Keratinocyte (primary cell): ENCODE measurements around the gene PSMD6. TPM values are rescaled to one million over a fixed set of nuclear protein-coding genes. Genes with fewer than 3 reads are reported as not detected.

Source experiments
- DNase-seq: peaks from one replicate; pipeline ENCODE4 v3.0.0-alpha.2; 2011; ENCODE audit warnings: low read depth, missing footprints, low spot score
- FAIRE-seq: peaks from 2 replicates; lab custom pipeline; 2011; peaks lifted over from hg19 to GRCh38; lab: Jason Lieb, UNC
- H2AFZ ChIP-seq: 2 replicates; pipeline ENCODE4 v1.6.0; 2012; ENCODE audit warnings: low read length, control low read depth, inconsistent platforms; ENCODE audit not compliant: control insufficient read depth
- H3K27ac ChIP-seq: 2 replicates; pipeline ENCODE4 v1.5.1; 2011; ENCODE audit warnings: low read length; ENCODE audit not compliant: control insufficient read depth, insufficient read depth
- H3K27me3 ChIP-seq: 3 replicates; pipeline ENCODE4 v1.6.0; 2011; ENCODE audit warnings: low read length; ENCODE audit not compliant: control insufficient read depth, insufficient read depth; ENCODE audit errors: extremely low read depth
- H3K36me3 ChIP-seq, 2 experiments: 2 replicates in 1 of 2; 3 replicates in 1 of 2; pipeline ENCODE4 v1.5.1; 2011; ENCODE audit warnings: low read length in 2 of 2, mild to moderate bottlenecking in 1 of 2; ENCODE audit not compliant: control insufficient read depth in 2 of 2, insufficient read depth in 2 of 2; ENCODE audit errors: extremely low read depth in 1 of 2
- H3K4me1 ChIP-seq: 3 replicates; pipeline ENCODE4 v1.5.1; 2011; ENCODE audit warnings: low read length; ENCODE audit not compliant: control insufficient read depth, insufficient read depth; ENCODE audit errors: extremely low read depth
- H3K4me2 ChIP-seq: 3 replicates; pipeline ENCODE4 v1.6.0; 2011; ENCODE audit warnings: low read depth, low read length; ENCODE audit not compliant: control insufficient read depth, insufficient read depth; ENCODE audit errors: extremely low read depth
- H3K4me3 ChIP-seq, 3 experiments: fragments of 200-600 bp in 1 of 3; sonication (generic) in 1 of 3; 2 replicates in 2 of 3; 3 replicates in 1 of 3; pipeline ENCODE4 v1.5.1; 2011 to 2016; ENCODE audit warnings: low read length in 3 of 3, mild to moderate bottlenecking in 3 of 3, control low read depth in 2 of 3, inconsistent platforms in 1 of 3, low read depth in 1 of 3, mixed read lengths in 1 of 3, mixed run types in 1 of 3, moderate library complexity in 1 of 3; ENCODE audit not compliant: control insufficient read depth in 2 of 3, insufficient read depth in 2 of 3; ENCODE audit errors: extremely low read depth in 1 of 3
- H3K79me2 ChIP-seq: 2 replicates; pipeline ENCODE4 v1.6.0; 2012; ENCODE audit warnings: low read length; ENCODE audit not compliant: control insufficient read depth, insufficient read depth
- H3K9ac ChIP-seq: 3 replicates; pipeline ENCODE4 v1.6.0; 2011; ENCODE audit warnings: low read length; ENCODE audit not compliant: control insufficient read depth, insufficient read depth; ENCODE audit errors: extremely low read depth
- H3K9me1 ChIP-seq: 3 replicates; pipeline ENCODE4 v1.6.0; 2011; ENCODE audit warnings: low read length; ENCODE audit not compliant: control insufficient read depth, insufficient read depth; ENCODE audit errors: extremely low read depth
- H3K9me3 ChIP-seq: 2 replicates; pipeline ENCODE4 v1.5.1; 2012; ENCODE audit warnings: low read depth, low read length; ENCODE audit not compliant: control insufficient read depth
- H4K20me1 ChIP-seq: 3 replicates; pipeline ENCODE4 v1.6.0; 2011; ENCODE audit warnings: low read length; ENCODE audit not compliant: control insufficient read depth, insufficient read depth; ENCODE audit errors: extremely low read depth
- EZH2 ChIP-seq: IDR thresholded peaks from one replicate; pipeline ENCODE4 v1.6.1; 2012; ENCODE audit warnings: inconsistent platforms, mild to moderate bottlenecking, low read length, moderate library complexity
- dilution Hi-C: fragments of 300-500 bp; cut with MboI; formaldehyde crosslinking; loops from one replicate; pipeline ENCODE4 v1.7.0; 2020; ENCODE audit warnings: low sequenced_read_pairs; ENCODE audit not compliant: extremely low pct_ligation_motif_present
- polyA plus RNA-seq, 5 experiments: library from polyadenylated mRNA; depleted of rRNA in 3 of 5; stranded (reverse) in 3 of 5; stranded (forward) in 1 of 5; unstranded in 1 of 5; fragments of >200 nt; gene quantifications; 1 replicate in 1 of 5; 2 replicates in 3 of 5; 3 replicates in 1 of 5; pipeline versions ENCODE4 v1.2.1 to v1.2.3, GENCODE V29; 2011 to 2012; ENCODE audit warnings: missing spikeins in 2 of 5, low read depth in 1 of 5, low replicate concordance in 1 of 5
- TF ChIP-seq, protein P1 (sequence below), 3 experiments: IDR thresholded peaks in 1 of 3; conservative IDR thresholded peaks in 1 of 3; optimal IDR thresholded peaks in 1 of 3; 2 replicates in 2 of 3; 3 replicates in 1 of 3; pipeline versions ENCODE3 to v1.5.1; 2011; ENCODE audit warnings: low read length in 3 of 3, mild to moderate bottlenecking in 3 of 3, moderate library complexity in 2 of 3, control low read depth in 1 of 3, inconsistent platforms in 1 of 3; ENCODE audit not compliant: insufficient read depth in 2 of 3; ENCODE audit errors: extremely low read depth in 1 of 3

Gene PSMD6
- polyA plus RNA-seq, 1 donor (not counting 4 experiments of a cell fraction or from before 2014, with no cell fraction given), result 100 TPM

GRCh38 chr3:63998852-63999754, 24.2 kb downstream of the PSMD6 start:
- H3K4me2 ChIP-seq, result no peak overlapping the region
- H3K9ac ChIP-seq, result no peak overlapping the region
- no peak overlapping the region for H3K4me3 ChIP-seq
- no peak for FAIRE-seq
- no peak for DNase-seq
- no peaks in the 10 kb centered on the region for H3K79me2 ChIP-seq
- no peak overlapping the region for H3K27ac ChIP-seq
- peaks cover 29 to 37% of the 10 kb centered on the region in 2 experiments for H3K36me3 ChIP-seq
- H3K4me1 ChIP-seq, result no peaks in the 10 kb centered on the region
- no peak overlapping the region for H2AFZ ChIP-seq
- dilution Hi-C loops, result no loop called here
- no peaks in the 10 kb centered on the region for H3K27me3 ChIP-seq
- H4K20me1 ChIP-seq, result no peaks in the 10 kb centered on the region
- no peaks in the 10 kb centered on the region for H3K9me1 ChIP-seq
- H3K9me3 ChIP-seq, result no peaks in the 10 kb centered on the region
- TF ChIP-seq, protein P1, sequence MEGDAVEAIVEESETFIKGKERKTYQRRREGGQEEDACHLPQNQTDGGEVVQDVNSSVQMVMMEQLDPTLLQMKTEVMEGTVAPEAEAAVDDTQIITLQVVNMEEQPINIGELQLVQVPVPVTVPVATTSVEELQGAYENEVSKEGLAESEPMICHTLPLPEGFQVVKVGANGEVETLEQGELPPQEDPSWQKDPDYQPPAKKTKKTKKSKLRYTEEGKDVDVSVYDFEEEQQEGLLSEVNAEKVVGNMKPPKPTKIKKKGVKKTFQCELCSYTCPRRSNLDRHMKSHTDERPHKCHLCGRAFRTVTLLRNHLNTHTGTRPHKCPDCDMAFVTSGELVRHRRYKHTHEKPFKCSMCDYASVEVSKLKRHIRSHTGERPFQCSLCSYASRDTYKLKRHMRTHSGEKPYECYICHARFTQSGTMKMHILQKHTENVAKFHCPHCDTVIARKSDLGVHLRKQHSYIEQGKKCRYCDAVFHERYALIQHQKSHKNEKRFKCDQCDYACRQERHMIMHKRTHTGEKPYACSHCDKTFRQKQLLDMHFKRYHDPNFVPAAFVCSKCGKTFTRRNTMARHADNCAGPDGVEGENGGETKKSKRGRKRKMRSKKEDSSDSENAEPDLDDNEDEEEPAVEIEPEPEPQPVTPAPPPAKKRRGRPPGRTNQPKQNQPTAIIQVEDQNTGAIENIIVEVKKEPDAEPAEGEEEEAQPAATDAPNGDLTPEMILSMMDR (optimal IDR thresholded peaks at IDR 0.05 in 1 of 3, IDR thresholded peaks at IDR 0.05 in 1 of 3, conservative IDR thresholded peaks at IDR 0.05 in 1 of 3; ENCODE audit: extremely low read depth in 1 of 3, insufficient read depth in 2 of 3, low read length in 3 of 3), result no peak
- no peak for TF ChIP-seq EZH2

DNA sequence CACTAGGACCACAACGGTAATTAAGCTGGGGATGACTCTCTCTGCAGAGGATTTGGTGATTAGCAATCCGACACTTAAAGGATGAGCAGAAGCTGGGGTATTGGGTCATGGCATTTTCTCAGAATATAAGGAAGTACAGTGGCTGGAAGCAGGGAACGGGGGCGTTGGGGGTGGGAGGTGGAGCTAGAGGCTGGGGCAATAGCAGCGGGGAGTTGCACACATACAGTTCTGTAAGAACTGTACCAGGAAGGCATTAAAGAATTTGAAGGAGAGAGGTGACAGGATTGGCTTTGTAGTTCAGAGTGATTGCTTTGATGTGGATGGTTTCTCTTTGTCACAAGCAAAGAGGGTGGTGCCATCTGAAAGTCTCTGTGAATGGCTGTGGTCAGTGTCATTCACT, 28.2 kb downstream of the PSMD6 start:
- DNase-seq, result no peak
- Histone ChIP-seq H3K27me3 (no peaks in the 10 kb centered on the region), H3K79me2 (no peaks in the 10 kb centered on the region), H3K4me1 (peaks cover 8% of the 10 kb centered on the region), H3K27ac (no peak overlapping the region), H3K4me2 (no peak overlapping the region), H3K9ac (no peak overlapping the region), H3K9me3 (no peaks in the 10 kb centered on the region), H2AFZ (no peak overlapping the region), H4K20me1 (no peaks in the 10 kb centered on the region), H3K36me3 (peaks cover 42 to 61% of the 10 kb centered on the region in 2 experiments), H3K4me3 (no peak overlapping the region), H3K9me1 (no peaks in the 10 kb centered on the region)
- dilution Hi-C loops, result no loop called here
- no peak for FAIRE-seq
- no peak for TF ChIP-seq EZH2
- TF ChIP-seq, protein P1 (optimal IDR thresholded peaks at IDR 0.05 in 1 of 3, IDR thresholded peaks at IDR 0.05 in 1 of 3, conservative IDR thresholded peaks at IDR 0.05 in 1 of 3; ENCODE audit: extremely low read depth in 1 of 3, insufficient read depth in 2 of 3, low read length in 3 of 3), result no peak
